GM19099 (cell line): Measurements from ENCODE around the gene MBOAT2.

ENCODE experiments used
- POLR2A ChIP-seq: IDR thresholded peaks from 3 replicates; pipeline ENCODE4 v1.6.1; 2011; ENCODE audit warnings: low read depth; ENCODE audit not compliant: insufficient read length; ENCODE audit errors: extremely low read depth

The MBOAT2 gene

GRCh38 chr2:8858910-8859309 lies 144.6 kb downstream of the MBOAT2 start:
- TF ChIP-seq POLR2A, result no peak

GRCh38 chr2:8858264-8858663 lies 145.2 kb downstream of the MBOAT2 start:
- TF ChIP-seq POLR2A, result no peak

GRCh38 chr2:8857709-8858108 lies 145.8 kb downstream of the MBOAT2 start:
- TF ChIP-seq POLR2A, result no peak

GRCh38 chr2:8856176-8856575 lies 147.3 kb downstream of the MBOAT2 start:
- no peak for TF ChIP-seq POLR2A

- TF ChIP-seq POLR2A, result no peak
Observed at GRCh38 chr2:8855010-8855409, 148.5 kb downstream of the MBOAT2 start.

GRCh38 chr2:8853426-8853825 lies 150.1 kb downstream of the MBOAT2 start:
- no peak for TF ChIP-seq POLR2A

GRCh38 chr2:8851811-8852560 lies 151.5 kb downstream of the MBOAT2 start:
- TF ChIP-seq POLR2A, result no peak

GRCh38 chr2:8850845-8851487 lies 152.5 kb downstream of the MBOAT2 start:
- no peak for TF ChIP-seq POLR2A

GRCh38 chr2:8849327-8849726 lies 154.2 kb downstream of the MBOAT2 start:
- no peak for TF ChIP-seq POLR2A

GRCh38 chr2:8848328-8849100 lies 155.0 kb downstream of the MBOAT2 start:
- no peak for TF ChIP-seq POLR2A

GRCh38 chr2:8847400-8847799 lies 156.1 kb downstream of the MBOAT2 start:
- TF ChIP-seq POLR2A, result no peak

GRCh38 chr2:8841932-8842331 lies 161.6 kb downstream of the MBOAT2 start:
- no peak for TF ChIP-seq POLR2A

- no peak for TF ChIP-seq POLR2A
Observed at GRCh38 chr2:8840475-8841091, 162.9 kb downstream of the MBOAT2 start.

- TF ChIP-seq POLR2A, result no peak
Observed at GRCh38 chr2:8839189-8839965, 164.1 kb downstream of the MBOAT2 start.

- TF ChIP-seq POLR2A, result no peak
Observed at GRCh38 chr2:8837795-8838140, 165.7 kb downstream of the MBOAT2 start.
